Stimulated activated naive CD8-positive, alpha-beta T cell treated with anti-CD3 and anti-CD28 coated beads, Interleukin-15, amount 100 ng/mL, for 72 hours (primary cell): ENCODE results near the gene HRCT1.

ENCODE experiments used
- ATAC-seq: fragments of 150-1000 bp; cut with Tn5 transposase; 2 replicates; pipeline ENCODE4 v1.10.0; 2021; ENCODE audit warnings: mild to moderate bottlenecking, moderate library complexity
- DNase-seq, 2 donors: peaks; one replicate each; pipeline ENCODE4 v3.0.0; 2021 to 2022
- H3K27ac Mint-ChIP-seq, 2 donors: one replicate each; pipeline ENCODE4 v1.8.0; 2022; ENCODE audit warnings: mild to moderate bottlenecking in 2 of 2, mixed read lengths in 2 of 2, moderate library complexity in 2 of 2
- H3K27me3 Mint-ChIP-seq: one replicate; pipeline ENCODE4 v1.8.0; 2022; ENCODE audit warnings: mixed read lengths
- H3K4me1 Mint-ChIP-seq: one replicate; pipeline ENCODE4 v1.8.0; 2022; ENCODE audit warnings: mild to moderate bottlenecking, mixed read lengths
- H3K4me3 Mint-ChIP-seq, 2 donors: one replicate each; pipeline ENCODE4 v1.8.0; 2022; ENCODE audit warnings: mild to moderate bottlenecking in 2 of 2, mixed read lengths in 2 of 2, moderate library complexity in 1 of 2
- H3K9me3 Mint-ChIP-seq, 2 donors: one replicate each; pipeline ENCODE4 v1.8.0; 2022; ENCODE audit warnings: mixed read lengths in 2 of 2

Gene HRCT1

DNA sequence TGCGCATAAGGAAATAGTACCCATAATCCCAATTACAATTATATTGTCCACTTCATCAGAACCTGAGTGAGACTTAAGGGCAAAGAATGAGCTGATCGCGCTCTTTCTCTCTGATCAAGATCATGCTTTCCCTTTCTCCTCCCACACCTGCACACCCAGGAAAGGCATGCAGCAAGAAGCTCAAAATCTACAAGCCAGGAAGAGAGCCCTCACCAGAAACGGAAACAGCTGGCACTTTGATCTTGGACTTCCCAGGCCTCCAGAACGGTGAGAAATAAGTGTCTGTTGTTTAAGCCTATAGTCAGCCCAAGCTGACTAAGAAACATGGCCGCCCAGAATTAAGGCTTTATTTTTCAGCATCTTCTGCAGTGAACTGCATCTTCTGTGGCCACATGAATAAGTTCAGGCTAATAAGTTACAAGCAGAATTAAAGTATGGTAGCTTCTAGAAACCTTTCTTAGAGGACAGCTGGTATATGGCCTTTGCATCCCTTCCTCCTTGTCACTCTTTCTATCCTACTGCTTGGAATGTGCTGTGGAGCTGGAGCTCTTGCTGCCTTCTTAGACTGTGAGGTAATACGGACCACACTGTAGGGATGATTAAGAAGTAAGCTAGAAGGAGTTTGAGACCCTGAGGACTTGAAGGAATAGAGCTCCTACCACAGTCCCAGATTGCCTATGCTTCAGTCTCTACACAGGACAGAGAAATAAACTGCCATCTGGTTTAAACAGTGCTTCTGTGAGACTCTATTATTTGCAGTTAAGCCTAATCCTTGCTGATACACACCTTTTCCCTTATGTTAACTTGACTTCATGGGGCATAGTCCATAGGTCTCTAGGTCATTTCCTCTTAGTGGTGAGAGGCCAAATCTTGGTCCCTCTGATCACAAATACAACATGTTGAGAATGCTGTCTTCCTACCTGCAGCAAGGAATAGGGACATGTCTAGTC lies 34.7 kb downstream of the HRCT1 start:
- H3K9me3 Mint-ChIP-seq = peaks cover 7 to 9% of the 10 kb centered on the region in 2 donors
- ATAC-seq (peak; percentile 70), DNase-seq (peak in 1 of 2 donors; percentile 23)
- peak overlapping the region in 1 of 2 donors; percentile 14 for H3K27ac Mint-ChIP-seq
- peak overlapping the region; percentile 47 to 64 for H3K4me3 Mint-ChIP-seq
- no peaks in the 10 kb centered on the region for H3K27me3 Mint-ChIP-seq
- peaks cover 50% of the 10 kb centered on the region for H3K4me1 Mint-ChIP-seq

DNA sequence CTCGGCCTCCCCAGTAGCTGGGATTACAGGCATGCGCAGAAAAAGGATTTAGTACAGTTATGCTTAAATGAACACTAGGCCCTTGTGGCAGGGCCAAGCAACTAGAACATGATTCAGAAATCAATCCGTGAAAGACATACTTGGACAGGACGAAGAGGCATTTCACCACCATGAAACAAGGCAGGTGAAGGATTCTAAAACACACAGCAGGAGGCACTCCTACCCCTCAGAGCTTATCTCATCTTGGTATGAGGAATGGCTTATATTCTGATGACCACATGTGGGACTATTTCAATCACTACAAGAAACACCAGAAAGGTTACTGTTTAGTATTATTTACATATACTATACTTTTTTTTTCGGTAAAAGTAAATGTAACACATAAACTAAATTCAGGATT lies 36.3 kb downstream of the HRCT1 start:
- no peak overlapping the region for H3K27ac Mint-ChIP-seq
- ATAC-seq = no peak

DNA sequence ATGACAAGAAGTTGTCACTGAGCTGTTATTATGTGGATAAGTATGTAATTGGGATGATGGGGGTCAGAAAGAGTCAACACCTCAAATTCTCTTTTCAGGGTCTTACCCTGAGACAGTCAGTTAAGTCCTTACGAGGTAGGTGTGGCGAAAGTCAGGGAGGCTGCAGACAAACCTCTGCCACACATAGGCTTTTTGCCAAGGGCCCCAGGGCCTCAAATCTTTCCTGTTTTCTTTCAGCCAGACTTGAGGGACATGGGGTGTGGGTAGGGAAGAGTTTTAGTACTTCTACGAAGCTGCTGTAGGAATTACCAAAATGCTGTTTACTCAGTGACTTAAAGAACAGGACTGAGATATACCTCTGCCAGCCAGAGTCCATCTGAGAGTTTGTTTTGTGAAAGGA lies 38.2 kb downstream of the HRCT1 start:
- no peak for ATAC-seq
- no peak overlapping the region for H3K4me3 Mint-ChIP-seq
- DNase-seq = no peak
- H3K9me3 Mint-ChIP-seq = no peaks in the 10 kb centered on the region
- no peak overlapping the region for H3K27ac Mint-ChIP-seq
- no peaks in the 10 kb centered on the region for H3K27me3 Mint-ChIP-seq
- H3K4me1 Mint-ChIP-seq = peaks cover 40% of the 10 kb centered on the region

More for the DNA sequence above, 36.3 kb downstream of the HRCT1 start:
- Mint-ChIP-seq H3K4me3 (no peak overlapping the region), H3K9me3 (peaks cover 2 to 3% of the 10 kb centered on the region in 2 donors), H3K27me3 (no peaks in the 10 kb centered on the region), H3K4me1 (peaks cover 51% of the 10 kb centered on the region)
- no peak for DNase-seq

DNA sequence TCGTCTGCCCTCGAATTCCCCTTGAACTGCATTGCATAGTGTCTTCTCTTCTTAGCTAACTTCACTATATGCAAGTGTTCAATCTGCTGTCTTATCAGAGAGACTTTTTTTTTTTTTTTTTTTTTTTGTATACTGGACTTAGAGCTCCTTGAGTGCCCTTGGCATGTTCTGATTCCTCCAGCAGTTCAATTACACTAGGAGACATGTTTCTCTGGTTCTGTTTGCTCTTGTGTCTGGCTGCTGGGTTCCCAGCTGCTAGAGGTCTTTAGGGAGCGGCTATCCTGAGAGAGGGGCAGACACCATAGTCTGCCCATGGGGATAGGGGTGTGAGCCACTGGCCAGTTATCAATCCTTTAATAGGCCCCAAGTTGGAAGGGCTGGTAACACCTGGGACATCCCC lies 38.8 kb downstream of the HRCT1 start:
- H3K4me3 Mint-ChIP-seq = no peak overlapping the region
- ATAC-seq = no peak
- H3K4me1 Mint-ChIP-seq = peaks cover 33% of the 10 kb centered on the region
- H3K27ac Mint-ChIP-seq = no peak overlapping the region
- no peaks in the 10 kb centered on the region for H3K9me3 Mint-ChIP-seq
- no peak for DNase-seq
- H3K27me3 Mint-ChIP-seq = no peaks in the 10 kb centered on the region

DNA sequence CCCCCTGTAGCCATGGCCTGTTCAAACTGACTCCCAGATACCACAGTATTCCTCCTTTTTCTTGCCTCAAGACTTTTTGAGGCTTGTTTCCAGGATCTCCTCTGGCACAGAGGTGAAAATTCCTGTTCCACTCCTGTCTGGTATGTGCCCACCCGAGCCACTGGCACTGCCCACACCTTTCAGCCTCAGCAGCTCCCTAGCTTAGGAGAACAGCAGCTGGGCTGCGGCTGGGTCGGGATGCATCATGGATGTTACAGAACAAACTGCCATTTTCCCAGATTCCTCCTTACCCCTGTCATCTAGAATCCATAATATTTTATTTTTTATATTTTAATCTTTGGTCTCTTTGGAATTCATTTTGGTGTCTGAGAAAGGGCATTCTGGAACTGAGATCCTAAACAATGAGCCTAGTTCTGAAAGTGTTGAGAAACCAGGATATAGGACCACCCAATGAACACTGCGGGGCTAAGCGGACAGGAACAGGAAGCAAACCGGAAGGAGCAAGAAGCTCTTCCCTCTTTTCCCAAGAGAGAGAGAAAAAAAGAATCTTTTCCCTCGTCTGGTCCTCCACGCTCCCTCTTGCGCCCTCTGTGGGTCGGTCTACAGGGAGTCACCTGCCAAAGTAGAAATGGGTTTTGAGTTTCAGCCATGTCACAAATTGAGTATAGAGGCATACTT lies 39.5 kb downstream of the HRCT1 start:
- peaks cover 27% of the 10 kb centered on the region for H3K4me1 Mint-ChIP-seq
- peak; percentile 41 to 59 for DNase-seq
- no peaks in the 10 kb centered on the region for H3K27me3 Mint-ChIP-seq
- no peak overlapping the region for H3K27ac Mint-ChIP-seq
- ATAC-seq = peak; percentile 74
- no peaks in the 10 kb centered on the region for H3K9me3 Mint-ChIP-seq
- H3K4me3 Mint-ChIP-seq = peak overlapping the region; percentile 0 to 8

DNA sequence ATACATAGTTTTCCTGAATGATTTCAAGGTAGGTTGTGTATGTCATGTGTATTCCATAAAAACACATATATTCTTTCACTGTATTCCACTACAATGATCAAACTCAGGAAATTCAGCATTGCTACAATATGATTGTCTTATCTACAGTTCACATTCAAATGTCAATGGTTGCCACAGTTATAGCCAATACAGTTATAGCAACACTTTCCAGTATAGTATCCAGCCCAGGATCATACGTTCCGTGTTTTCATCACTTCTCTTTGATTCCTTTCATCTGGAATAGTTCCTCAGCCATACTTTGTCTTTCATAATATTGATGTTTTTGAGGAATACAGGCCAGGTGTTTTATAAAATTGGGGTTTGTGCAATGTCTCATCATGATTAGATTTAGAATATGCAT lies 42.4 kb downstream of the HRCT1 start:
- H3K27me3 Mint-ChIP-seq = no peaks in the 10 kb centered on the region
- DNase-seq (no peak), ATAC-seq (no peak)
- no peaks in the 10 kb centered on the region for H3K9me3 Mint-ChIP-seq
- H3K27ac Mint-ChIP-seq = no peak overlapping the region
- H3K4me1 Mint-ChIP-seq = peaks cover 14% of the 10 kb centered on the region
- no peak overlapping the region for H3K4me3 Mint-ChIP-seq

DNA sequence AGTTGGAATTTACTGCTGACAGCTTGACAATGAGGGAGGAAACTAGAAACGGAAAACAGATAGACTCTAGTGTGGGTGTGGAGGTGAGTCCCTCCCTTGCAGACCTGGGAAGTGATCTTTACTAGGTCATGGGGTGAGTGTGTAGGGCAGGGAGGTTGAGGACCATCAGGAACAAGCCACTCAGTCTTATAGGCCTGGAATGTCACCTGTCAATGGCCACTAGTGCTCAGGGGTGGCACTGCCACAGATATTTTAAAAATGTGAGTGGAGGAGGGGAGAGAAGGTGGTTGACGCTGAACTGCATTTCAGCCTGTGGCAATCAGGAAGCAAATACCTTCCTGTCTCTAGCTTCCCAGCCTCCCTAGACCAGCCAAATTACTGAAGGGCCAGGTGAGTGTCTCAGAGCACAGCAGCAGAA lies 42.9 kb downstream of the HRCT1 start:
- no peaks in the 10 kb centered on the region for H3K27me3 Mint-ChIP-seq
- no peaks in the 10 kb centered on the region for H3K9me3 Mint-ChIP-seq
- no peak overlapping the region for H3K4me3 Mint-ChIP-seq
- ATAC-seq (no peak), DNase-seq (no peak)
- H3K4me1 Mint-ChIP-seq = peaks cover 14% of the 10 kb centered on the region
- no peak overlapping the region for H3K27ac Mint-ChIP-seq

DNA sequence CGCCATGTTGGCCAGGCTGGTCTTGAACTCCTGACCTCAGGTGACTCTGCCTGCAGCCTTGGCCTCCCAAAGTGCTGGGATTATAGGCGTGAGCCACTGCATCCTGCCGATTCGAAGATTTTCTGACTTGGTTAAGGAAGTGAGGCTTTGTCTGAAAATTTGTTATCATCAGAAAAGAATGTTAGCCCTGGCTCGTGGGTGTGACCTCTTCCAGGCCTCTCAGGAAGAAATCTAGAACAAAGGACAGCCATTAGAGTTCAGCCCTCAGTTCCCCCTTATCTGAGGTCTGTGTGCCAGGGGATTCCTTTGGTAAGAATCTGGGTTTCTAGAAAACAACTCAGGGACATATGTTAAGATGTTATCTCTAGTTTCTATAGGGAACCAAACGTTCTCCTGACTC lies 45.7 kb downstream of the HRCT1 start:
- H3K27ac Mint-ChIP-seq = no peak overlapping the region
- H3K4me1 Mint-ChIP-seq = peaks cover 7% of the 10 kb centered on the region
- no peak for ATAC-seq
- H3K9me3 Mint-ChIP-seq = no peaks in the 10 kb centered on the region
- H3K4me3 Mint-ChIP-seq = no peak overlapping the region
- no peak for DNase-seq
- H3K27me3 Mint-ChIP-seq = no peaks in the 10 kb centered on the region

DNA sequence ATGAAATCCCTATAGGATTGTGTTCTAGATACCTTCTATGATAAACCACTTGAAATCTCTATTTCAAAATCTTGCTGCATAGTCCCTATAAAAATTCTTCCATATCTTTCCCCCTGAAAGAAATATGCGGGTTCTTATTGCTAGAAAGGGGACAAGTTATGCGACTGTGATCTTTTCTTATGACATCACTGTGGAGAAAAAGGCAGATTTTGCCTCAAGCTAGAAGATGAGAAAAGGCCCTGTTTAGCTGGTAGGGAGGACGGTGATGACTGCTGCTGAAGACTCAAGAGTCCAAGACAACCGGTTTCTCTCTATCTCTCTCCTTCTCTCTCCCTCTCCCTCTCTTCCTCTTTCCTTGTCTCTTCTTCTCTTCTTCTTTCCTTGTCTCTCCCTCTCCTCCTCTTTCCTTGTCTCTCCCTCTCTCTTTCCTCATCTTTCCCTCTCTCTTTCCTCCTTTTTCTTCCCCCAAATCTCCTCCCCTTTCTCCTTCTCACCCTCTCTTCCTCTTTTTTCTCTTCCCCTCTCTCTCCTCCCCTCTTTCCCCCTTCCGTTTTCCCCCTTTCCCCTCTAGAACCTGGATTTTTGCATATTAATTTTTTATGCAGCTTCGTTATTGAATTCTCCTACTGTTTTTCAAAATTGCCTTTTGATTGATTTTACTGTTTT lies 46.7 kb downstream of the HRCT1 start:
- Mint-ChIP-seq H3K27me3 (peaks cover 9% of the 10 kb centered on the region), H3K4me3 (no peak overlapping the region), H3K9me3 (no peaks in the 10 kb centered on the region), H3K4me1 (peaks cover 7% of the 10 kb centered on the region), H3K27ac (no peak overlapping the region)
- DNase-seq (no peak), ATAC-seq (no peak)

DNA sequence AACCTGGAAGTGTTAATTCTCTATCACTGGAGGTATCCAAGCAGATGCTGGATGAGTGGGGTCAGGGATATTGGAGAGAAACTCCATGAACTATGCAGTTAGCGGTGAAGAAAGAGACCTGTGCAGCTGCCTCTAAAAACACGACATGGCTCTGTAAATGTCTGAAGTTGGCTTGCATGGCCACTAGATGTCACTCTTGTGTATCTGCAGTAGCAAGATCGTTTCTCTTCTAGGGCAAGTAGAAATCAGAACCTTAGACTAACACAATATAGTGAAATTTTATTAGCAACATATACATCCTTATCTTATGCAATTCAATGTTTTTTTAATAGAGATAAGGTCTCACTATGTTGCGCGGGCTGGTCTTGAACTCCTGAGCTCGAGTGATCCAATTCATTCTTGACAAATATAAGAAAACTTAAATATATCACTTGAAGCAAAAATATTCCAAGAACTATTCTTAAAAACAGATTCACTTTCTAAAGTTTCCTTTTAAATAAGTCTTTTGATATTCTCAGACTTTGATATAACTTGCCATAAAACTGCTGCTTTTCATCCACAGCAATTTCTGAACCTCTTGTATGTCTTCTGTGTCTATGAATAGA lies 49.0 kb downstream of the HRCT1 start:
- H3K4me1 Mint-ChIP-seq = peaks cover 7% of the 10 kb centered on the region
- no peak overlapping the region for H3K4me3 Mint-ChIP-seq
- ATAC-seq (peak; percentile 81), DNase-seq (peak; percentile 32 to 43)
- H3K27ac Mint-ChIP-seq = no peak overlapping the region
- peaks cover 15% of the 10 kb centered on the region for H3K27me3 Mint-ChIP-seq
- no peaks in the 10 kb centered on the region for H3K9me3 Mint-ChIP-seq

DNA sequence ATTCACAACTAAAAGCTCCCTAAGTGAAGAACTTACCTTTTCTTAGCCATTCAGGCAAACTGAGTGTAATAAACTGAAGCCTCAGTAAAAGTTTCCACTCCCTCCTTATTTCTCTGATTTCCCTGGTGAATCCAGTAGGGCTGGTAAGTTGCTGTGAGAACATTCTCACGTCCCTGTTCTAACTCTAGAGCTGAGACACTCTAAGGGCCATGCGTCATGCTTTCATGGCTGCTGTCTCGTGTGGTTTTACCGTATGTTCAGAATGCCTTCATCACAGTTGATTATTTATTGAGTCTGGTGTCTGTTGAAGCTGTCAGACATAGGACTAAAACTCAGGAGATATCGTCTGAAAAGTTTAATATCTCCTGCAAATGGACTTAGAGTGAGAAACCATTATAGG lies 50.6 kb downstream of the HRCT1 start:
- H3K9me3 Mint-ChIP-seq = no peaks in the 10 kb centered on the region
- peaks cover 7% of the 10 kb centered on the region for H3K4me1 Mint-ChIP-seq
- peaks cover 15% of the 10 kb centered on the region for H3K27me3 Mint-ChIP-seq
- no peak overlapping the region for H3K4me3 Mint-ChIP-seq
- ATAC-seq = no peak
- no peak overlapping the region for H3K27ac Mint-ChIP-seq
- DNase-seq = no peak
